SH-SY5Y (cell line): ENCODE measurements around the gene ACAN.

Source experiments
- GATA2 ChIP-seq: IDR thresholded peaks from 2 replicates; pipeline ENCODE4 v1.6.1; 2011; ENCODE audit warnings: mild to moderate bottlenecking, low read depth, low read length
- GATA3 ChIP-seq: IDR thresholded peaks from 2 replicates; pipeline ENCODE4 v1.6.1; 2011; ENCODE audit warnings: low read depth, mild to moderate bottlenecking, low read length, moderate library complexity

Gene ACAN

DNA sequence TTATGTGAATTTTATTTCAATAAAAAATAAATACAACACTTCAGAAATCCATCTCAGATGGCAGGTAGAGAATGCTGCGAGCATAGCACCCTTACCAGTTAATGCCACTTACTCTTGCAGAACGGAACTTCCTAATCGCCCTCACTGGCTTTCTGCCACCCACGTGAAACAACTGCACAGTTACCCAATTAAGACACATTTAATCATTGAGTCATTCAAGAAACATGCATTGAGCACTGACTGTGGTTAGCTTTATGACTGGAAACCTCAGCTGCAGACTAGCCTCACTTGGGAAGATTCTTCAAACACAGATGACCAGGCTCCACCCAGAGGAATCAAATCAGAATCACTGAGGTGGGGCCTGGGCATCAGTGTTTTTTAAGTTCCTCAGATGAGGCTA lies 115.5 kb downstream of the ACAN start:
- no peak for TF ChIP-seq GATA3
- no peak for TF ChIP-seq GATA2

DNA sequence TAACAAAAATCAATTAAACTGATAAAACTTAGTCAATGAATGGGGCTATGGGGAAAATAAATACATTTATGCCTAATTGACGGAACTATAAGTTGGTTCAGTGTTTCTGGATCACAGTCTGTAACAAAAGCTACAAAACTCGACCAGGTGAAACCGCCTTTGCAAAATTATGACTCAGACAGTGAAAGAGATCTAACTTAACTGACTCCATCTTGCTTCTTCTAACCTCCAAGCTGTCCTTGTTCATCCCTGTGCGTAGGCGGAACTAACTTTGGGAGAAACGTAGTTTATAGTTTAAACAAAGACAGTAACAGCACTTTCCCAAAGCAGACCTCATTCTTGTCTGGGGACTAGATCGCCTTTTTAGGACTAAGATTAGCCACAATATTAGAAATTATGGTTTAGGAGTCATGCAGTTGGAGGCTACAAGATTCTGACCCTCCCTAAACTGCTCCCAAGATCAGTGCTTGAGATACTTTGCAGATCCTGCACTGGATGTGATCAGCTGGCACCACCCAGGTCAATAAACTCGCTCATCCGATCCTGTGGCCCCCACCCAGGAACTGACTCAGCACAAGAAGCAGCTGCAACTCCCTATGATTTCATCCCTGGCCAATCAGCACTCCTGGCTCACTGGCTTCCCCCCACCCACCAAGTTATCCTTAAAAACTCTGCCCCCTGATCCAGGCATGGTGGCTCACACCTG lies 117.1 kb downstream of the ACAN start:
- TF ChIP-seq GATA3 (no peak), GATA2 (no peak)
